D721Med (cell line): ENCODE measurements around the gene DOCK4.

ENCODE experiments used
- DNase-seq: peaks from one replicate; pipeline ENCODE4 v3.0.0; 2011; ENCODE audit warnings: low spot score; ENCODE audit not compliant: insufficient read length
- FAIRE-seq: peaks from 2 replicates; lab custom pipeline; 2011; peaks lifted over from hg19 to GRCh38; lab: Jason Lieb, UNC
- TF ChIP-seq, protein P1 (sequence below): IDR thresholded peaks from 2 replicates; pipeline ENCODE4 v1.5.1; 2012; ENCODE audit warnings: mild to moderate bottlenecking, control low read depth; ENCODE audit not compliant: insufficient read depth; ENCODE audit errors: missing control alignments

DOCK4 gene

GRCh38 chr7:111986601-111987000, 219.6 kb downstream of the DOCK4 start:
- FAIRE-seq (no peak), DNase-seq (no peak)
- TF ChIP-seq, protein P1, sequence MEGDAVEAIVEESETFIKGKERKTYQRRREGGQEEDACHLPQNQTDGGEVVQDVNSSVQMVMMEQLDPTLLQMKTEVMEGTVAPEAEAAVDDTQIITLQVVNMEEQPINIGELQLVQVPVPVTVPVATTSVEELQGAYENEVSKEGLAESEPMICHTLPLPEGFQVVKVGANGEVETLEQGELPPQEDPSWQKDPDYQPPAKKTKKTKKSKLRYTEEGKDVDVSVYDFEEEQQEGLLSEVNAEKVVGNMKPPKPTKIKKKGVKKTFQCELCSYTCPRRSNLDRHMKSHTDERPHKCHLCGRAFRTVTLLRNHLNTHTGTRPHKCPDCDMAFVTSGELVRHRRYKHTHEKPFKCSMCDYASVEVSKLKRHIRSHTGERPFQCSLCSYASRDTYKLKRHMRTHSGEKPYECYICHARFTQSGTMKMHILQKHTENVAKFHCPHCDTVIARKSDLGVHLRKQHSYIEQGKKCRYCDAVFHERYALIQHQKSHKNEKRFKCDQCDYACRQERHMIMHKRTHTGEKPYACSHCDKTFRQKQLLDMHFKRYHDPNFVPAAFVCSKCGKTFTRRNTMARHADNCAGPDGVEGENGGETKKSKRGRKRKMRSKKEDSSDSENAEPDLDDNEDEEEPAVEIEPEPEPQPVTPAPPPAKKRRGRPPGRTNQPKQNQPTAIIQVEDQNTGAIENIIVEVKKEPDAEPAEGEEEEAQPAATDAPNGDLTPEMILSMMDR: no peak

- DNase-seq: no peak
- TF ChIP-seq, protein P1: no peak
- no peak for FAIRE-seq
These were observed 220.4 kb downstream of the DOCK4 start for GRCh38 chr7:111985798-111986197.

DNA sequence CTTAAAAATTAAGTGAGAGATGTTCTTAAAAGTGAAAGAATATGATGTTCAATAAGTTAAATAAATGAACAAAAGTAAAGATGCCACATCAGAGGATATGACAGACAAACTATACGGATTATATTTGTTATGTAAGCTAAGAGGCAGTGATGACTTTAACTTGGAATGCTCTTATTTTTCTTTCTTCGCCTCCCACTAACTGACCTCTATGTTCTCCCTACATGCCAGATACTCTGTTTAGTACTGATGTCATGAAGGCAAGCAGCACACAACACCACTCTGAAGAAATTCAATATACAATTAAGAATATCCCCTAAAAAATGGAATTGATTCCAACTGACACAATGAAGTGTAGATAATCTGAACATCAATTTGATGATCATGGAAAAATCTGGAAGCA, 223.4 kb downstream of the DOCK4 start:
- DNase-seq (no peak), FAIRE-seq (no peak)
- TF ChIP-seq, protein P1: no peak

DNA sequence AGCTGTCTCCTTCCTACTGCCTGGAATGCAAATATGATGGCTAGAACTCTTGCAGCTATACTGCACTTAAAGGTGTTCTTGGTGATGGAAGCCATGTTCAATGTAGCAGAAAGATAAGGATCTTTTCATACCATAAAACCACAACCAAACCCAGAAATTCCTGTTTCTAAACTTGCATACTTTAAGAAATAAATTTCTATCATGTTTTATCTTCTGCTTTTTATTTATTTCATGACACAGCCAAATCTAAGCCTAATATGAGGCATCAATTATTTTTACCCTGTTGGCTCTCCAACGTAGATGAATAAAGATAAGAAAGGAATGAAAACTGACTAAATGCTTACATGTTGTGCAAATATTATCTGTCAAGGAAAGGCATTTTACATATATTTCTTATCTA, 224.1 kb downstream of the DOCK4 start:
- no peak for FAIRE-seq

GRCh38 chr7:111980725-111981124, 225.5 kb downstream of the DOCK4 start:
- DNase-seq: no peak
- FAIRE-seq: no peak

More for the DNA sequence above, 224.1 kb downstream of the DOCK4 start:
- no peak for DNase-seq
- TF ChIP-seq, protein P1: no peak

DNA sequence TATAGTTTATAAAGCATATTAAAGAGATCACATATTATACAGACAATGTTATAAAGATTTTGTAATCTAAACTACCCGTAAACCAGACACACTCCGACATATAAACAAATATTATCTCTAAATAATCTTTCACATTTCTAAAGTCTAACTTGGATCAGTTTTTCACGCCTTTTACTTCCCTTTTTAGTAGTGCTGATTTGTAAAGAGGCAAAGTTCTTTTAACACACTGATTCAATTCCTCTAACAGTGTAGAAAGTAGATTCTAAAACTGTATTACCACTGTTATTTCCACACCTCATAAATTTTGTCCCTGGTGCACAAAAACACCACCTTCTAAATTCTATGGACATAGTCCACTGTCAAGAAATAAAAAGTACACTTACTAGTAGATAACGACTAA, 230.9 kb downstream of the DOCK4 start:
- no peak for FAIRE-seq
- TF ChIP-seq, protein P1: no peak
- no peak for DNase-seq

More at GRCh38 chr7:111980725-111981124, 225.5 kb downstream of the DOCK4 start:
- TF ChIP-seq, protein P1: no peak

DNA sequence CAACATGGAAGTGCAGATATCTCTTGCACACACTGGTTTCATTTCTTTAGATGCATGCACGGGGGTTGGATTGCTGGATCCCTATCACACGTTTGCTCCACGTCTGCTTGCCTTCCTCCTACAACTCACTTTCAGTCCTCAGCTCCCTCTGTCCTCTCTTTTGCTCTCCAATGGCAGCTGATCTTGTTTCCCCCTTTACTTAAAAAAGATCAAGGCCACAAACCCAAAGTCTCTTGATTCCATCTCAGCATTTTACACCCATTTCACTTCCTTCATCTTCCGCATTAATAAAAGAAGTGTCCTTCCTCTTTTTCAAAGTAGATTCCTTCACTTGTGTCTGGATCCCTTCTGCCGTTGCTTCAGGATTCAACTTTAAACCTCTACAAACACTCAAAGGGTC, 245.2 kb downstream of the DOCK4 start:
- TF ChIP-seq, protein P1: no peak
- no peak for DNase-seq
- no peak for FAIRE-seq
